Ectodermal cell (in vitro differentiated cells): ENCODE measurements around the gene GNG7.
"Not testable (repeated sequence)": the region's sequence is repeated elsewhere in the genome, so short reads cannot be mapped to it uniquely, and the experiment has no call there.

Experiments
- H3K27ac ChIP-seq: 2 replicates; pipeline ENCODE4 v1.7.0; 2013; ENCODE audit warnings: mild to moderate bottlenecking, low read depth, low read length; ENCODE audit not compliant: insufficient read depth, poor library complexity, severe bottlenecking
- H3K27me3 ChIP-seq: 2 replicates; pipeline ENCODE4 v1.7.0; 2013; ENCODE audit warnings: mild to moderate bottlenecking, low read length; ENCODE audit not compliant: insufficient read depth, control insufficient read depth, poor library complexity, severe bottlenecking
- H3K36me3 ChIP-seq: one replicate; pipeline ENCODE4 v1.7.0; 2013; ENCODE audit warnings: low read length; ENCODE audit not compliant: control insufficient read depth, insufficient read depth
- H3K4me1 ChIP-seq: one replicate; pipeline ENCODE4 v1.7.0; 2013; ENCODE audit warnings: low read length; ENCODE audit not compliant: control insufficient read depth, insufficient read depth
- H3K4me3 ChIP-seq: 2 replicates; pipeline ENCODE4 v1.7.0; 2013; ENCODE audit warnings: low read depth, low read length, control low read depth; ENCODE audit not compliant: insufficient read depth
- H3K9me3 ChIP-seq: 2 replicates; pipeline ENCODE4 v1.7.0; 2013; ENCODE audit warnings: mild to moderate bottlenecking, low read length, moderate library complexity; ENCODE audit not compliant: control insufficient read depth
- WGBS, 2 experiments: methylation state at CpG; one replicate each; pipeline ENCODE4 v1.1.7; 2013; ENCODE audit warnings: missing lambda C conversion rate in 2 of 2; 5-methylcytosine and 5-hydroxymethylcytosine counted together

Gene GNG7

DNA sequence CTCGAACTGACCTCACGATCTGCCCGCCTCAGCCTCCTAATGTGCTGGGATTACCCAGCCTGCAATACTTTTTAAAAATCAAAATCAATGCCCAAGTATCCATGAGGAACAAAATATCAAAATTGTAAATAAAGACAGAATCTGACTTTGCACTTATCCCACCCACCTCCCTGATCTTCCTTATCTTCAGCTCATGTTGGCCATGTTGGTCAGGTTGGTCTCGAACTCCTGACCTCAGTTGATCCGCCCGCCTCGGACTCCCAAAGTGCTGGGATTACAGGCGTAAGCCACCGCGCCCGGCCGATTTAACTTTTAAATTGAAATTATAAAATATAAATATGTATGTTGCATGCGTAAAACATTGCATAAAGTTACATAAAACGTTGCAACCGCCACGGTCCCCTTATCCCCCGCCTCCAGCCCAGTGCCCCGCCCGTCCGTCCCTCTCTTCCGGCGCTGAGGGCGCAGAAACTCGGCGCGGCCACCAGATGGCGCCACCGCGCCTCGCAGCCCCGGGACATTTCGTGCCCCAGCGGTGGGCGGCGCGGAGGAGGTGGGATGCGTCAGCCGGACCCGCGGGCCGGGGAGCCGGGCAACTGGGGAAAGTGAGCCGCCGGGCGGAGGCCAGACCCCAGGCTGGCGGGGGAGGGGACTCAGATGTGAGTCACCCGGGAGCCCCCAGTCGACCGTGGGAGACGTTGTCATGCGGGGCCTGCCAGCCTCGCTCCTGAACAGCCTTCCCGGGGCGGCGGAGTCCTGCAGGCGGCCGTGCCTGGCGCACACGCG is 228.1 kb downstream of the GNG7 start:
- peaks cover 46% of the 10 kb centered on the region for H3K27me3 ChIP-seq
- H3K9me3 ChIP-seq, result no peaks in the 10 kb centered on the region
- 12% methylated on average over 55 to 60 of the region's 60 CpGs for WGBS, 2 experiments
- no peaks in the 10 kb centered on the region for H3K36me3 ChIP-seq
- peaks cover 34% of the 10 kb centered on the region for H3K4me1 ChIP-seq
- H3K27ac ChIP-seq, result no peak overlapping the region
- H3K4me3 ChIP-seq, result peak overlapping the region; percentile 14

DNA sequence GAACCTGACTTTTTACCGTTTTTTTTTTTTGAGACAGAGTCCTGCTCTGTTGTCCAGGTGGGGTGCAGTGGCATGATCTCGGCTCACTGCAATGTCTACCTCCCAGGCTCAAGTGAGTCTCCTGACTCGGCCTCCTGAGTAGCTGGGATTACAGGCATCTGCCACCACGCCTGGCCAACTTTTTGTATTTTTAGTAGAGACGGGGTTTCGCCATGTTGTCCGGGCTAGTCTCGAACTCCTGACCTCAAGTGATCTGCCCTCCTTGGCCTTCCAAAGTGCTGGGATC is 232.6 kb downstream of the GNG7 start:
- 86 to 90% methylated on average over 8 of the region's 8 CpGs for whole genome bisulfite sequencing, 2 experiments
- H3K27me3 ChIP-seq, H3K9me3 ChIP-seq, H3K27ac ChIP-seq, H3K4me3 ChIP-seq, H3K4me1 ChIP-seq, H3K36me3 ChIP-seq: not testable (repeated sequence)

DNA sequence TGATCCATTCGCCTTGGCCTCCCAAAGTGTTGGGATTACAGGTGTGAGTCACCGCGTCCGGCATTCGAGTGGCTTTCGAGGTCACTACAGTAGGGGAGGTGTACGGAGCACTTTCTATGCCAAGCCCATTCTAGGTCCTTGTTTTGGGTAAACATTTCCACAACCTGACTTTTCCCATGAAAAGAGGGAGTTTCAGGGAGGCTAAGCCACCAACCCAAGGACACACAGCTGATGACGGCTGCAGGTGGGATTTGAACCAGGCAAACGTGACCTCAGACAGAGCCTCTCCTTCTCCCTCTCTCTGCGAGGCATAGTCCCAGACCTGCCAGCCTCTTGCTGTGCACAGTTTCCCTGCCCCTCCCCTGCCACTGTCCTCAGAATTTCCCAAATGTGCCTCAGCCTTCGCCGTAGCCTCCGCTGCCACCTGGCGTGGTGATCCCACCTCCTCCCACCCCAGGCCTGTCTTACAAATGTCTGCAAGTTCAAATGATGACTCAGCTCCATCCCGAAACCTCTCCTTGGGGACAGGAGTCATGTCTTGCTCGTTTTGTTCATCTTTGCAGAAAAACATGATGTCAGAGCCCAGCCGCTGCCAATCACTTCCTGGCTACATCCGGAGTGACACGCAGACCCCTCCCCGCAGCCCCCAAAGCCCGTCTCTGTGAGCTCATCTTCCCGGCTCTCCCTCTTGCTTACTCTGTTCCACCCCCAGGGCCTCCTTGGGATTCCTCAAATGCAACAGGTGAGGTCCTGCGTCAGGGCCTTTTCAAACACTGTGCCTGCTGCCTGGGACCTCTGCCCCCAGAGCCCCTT is 233.2 kb downstream of the GNG7 start:
- Histone ChIP-seq H3K36me3 (no peaks in the 10 kb centered on the region), H3K9me3 (no peaks in the 10 kb centered on the region), H3K27ac (no peak overlapping the region), H3K27me3 (no peaks in the 10 kb centered on the region), H3K4me1 (no peaks in the 10 kb centered on the region), H3K4me3 (no peak overlapping the region)
- 59 to 64% methylated on average over 23 of the region's 23 CpGs for WGBS, 2 experiments

GRCh38 chr19:2468596-2468995 is 233.9 kb downstream of the GNG7 start:
- 75 to 79% methylated on average over 12 of the region's 12 CpGs for WGBS, 2 experiments
- Histone ChIP-seq H3K4me3 (no peak overlapping the region), H3K4me1 (no peaks in the 10 kb centered on the region)

GRCh38 chr19:2464389-2464788 is 238.1 kb downstream of the GNG7 start:
- Histone ChIP-seq H3K4me3 (no peak overlapping the region), H3K27ac (no peak overlapping the region), H3K9me3 (no peaks in the 10 kb centered on the region), H3K36me3 (no peaks in the 10 kb centered on the region), H3K27me3 (no peaks in the 10 kb centered on the region), H3K4me1 (no peaks in the 10 kb centered on the region)
- WGBS, 2 experiments, result 85 to 87% methylated on average over 5 of the region's 5 CpGs

More at GRCh38 chr19:2468596-2468995, 233.9 kb downstream of the GNG7 start:
- Histone ChIP-seq H3K36me3 (no peaks in the 10 kb centered on the region), H3K9me3 (no peaks in the 10 kb centered on the region), H3K27me3 (no peaks in the 10 kb centered on the region), H3K27ac (peak overlapping the region; percentile 26)

DNA sequence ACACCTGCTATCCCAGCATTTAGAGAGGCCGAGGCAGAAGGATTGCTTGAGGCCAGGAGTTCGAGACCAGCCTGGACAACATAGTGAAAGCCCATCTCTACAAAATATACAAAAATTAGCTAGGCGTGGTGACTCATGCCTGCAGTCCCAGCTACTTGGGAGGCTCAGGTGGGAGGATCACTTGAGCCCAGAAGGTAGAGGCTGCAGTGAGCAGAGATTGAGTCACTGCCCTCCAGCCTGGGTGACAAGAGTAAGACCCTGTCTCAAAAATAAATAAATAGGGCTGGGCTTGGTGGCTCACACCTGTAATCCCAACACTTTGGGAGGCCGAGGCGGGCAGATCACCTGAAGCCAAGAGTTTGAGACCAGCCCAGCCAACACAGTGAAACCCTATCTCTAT is 238.8 kb downstream of the GNG7 start:
- H3K36me3 ChIP-seq, H3K27ac ChIP-seq, H3K4me1 ChIP-seq, H3K27me3 ChIP-seq, H3K4me3 ChIP-seq, H3K9me3 ChIP-seq: not testable (repeated sequence)
- WGBS, 2 experiments, result 93 to 94% methylated on average over 5 of the region's 5 CpGs

GRCh38 chr19:2462635-2463421 is 239.7 kb downstream of the GNG7 start:
- Histone ChIP-seq H3K4me1 (no peaks in the 10 kb centered on the region), H3K4me3 (peak overlapping the region; percentile 59), H3K27me3 (no peaks in the 10 kb centered on the region), H3K36me3 (no peaks in the 10 kb centered on the region), H3K9me3 (no peaks in the 10 kb centered on the region), H3K27ac (peak overlapping the region; percentile 58)
- WGBS, 2 experiments, result 3% methylated on average over 46 of the region's 46 CpGs

- 8 to 9% methylated on average over 62 of the region's 62 CpGs for WGBS, 2 experiments
- H3K27me3 ChIP-seq, result no peaks in the 10 kb centered on the region
- H3K9me3 ChIP-seq, result no peaks in the 10 kb centered on the region
- H3K4me3 ChIP-seq, result peak overlapping the region; percentile 59
- H3K36me3 ChIP-seq, result no peaks in the 10 kb centered on the region
- no peaks in the 10 kb centered on the region for H3K4me1 ChIP-seq
- H3K27ac ChIP-seq, result peak overlapping the region; percentile 58
Observed at GRCh38 chr19:2461751-2462634, 240.5 kb downstream of the GNG7 start.
